T-cell (primary cell): Measurements from ENCODE around the gene CYP3A5. TPM values are rescaled to one million over a fixed set of nuclear protein-coding genes. Genes with fewer than 3 reads are reported as not detected.

Experiments used
- ATAC-seq, 4 experiments: fragments of 200-7000 bp in 3 of 4; fragments of 150-1000 bp in 1 of 4; cut with Tn5 transposase; replicated peaks in 1 of 4; 1 replicate in 3 of 4; 2 replicates in 1 of 4; pipeline ENCODE4 v1.10.0; 2021; ENCODE audit warnings: moderate library complexity in 3 of 4, mild to moderate bottlenecking in 2 of 4, moderate number of reproducible peaks in 1 of 4
- CTCF ChIA-PET, 2 donors: fragments of 300-600 bp; sonication (Branson Sonifier 250); formaldehyde crosslinking; loops; one replicate each; lab custom pipeline; 2022; ENCODE audit warnings: antibody characterized with exemption in 2 of 2; lab: Charles Lee
- POLR2A ChIA-PET, 2 donors: fragments of 300-600 bp; sonication (Branson Sonifier 250); formaldehyde crosslinking; loops; one replicate each; lab custom pipeline; 2022; ENCODE audit warnings: antibody characterized with exemption in 2 of 2; lab: Charles Lee
- DNase-seq, 35 experiments: peaks; one replicate each; pipeline versions ENCODE4 v3.0.0 to v3.0.0-alpha.2; 2013 to 2023
- H3K27ac ChIP-seq: one replicate; pipeline ENCODE4 v1.5.1; 2013; ENCODE audit warnings: low read length
- H3K27me3 ChIP-seq, 2 experiments: replicated peaks in 1 of 2; 1 replicate in 1 of 2; 2 replicates in 1 of 2; pipeline versions ENCODE4 v1.6.1 to v1.7.0; 2013; ENCODE audit warnings: low read length in 1 of 2, mixed read lengths in 1 of 2; ENCODE audit not compliant: control insufficient read depth in 2 of 2, insufficient read depth in 2 of 2; ENCODE audit errors: extremely low read depth in 1 of 2
- H3K36me3 ChIP-seq, 2 donors: 1 replicate in 1 of 2; 2 replicates in 1 of 2; pipeline versions ENCODE4 v1.6.1 to v1.7.0; 2013; ENCODE audit warnings: low read length in 1 of 2; ENCODE audit not compliant: control insufficient read depth in 2 of 2, insufficient read depth in 1 of 2; ENCODE audit errors: extremely low read depth in 1 of 2
- H3K4me1 ChIP-seq, 2 experiments: 1 replicate in 1 of 2; 2 replicates in 1 of 2; pipeline versions ENCODE4 v1.6.1 to v1.7.0; 2013; ENCODE audit warnings: low read length in 2 of 2, mixed read lengths in 1 of 2; ENCODE audit not compliant: insufficient read depth in 2 of 2, control insufficient read depth in 1 of 2; ENCODE audit errors: extremely low read depth in 1 of 2
- H3K4me3 ChIP-seq, 2 donors: 1 replicate in 1 of 2; 2 replicates in 1 of 2; pipeline versions ENCODE4 v1.5.1 to v1.7.0; 2013; ENCODE audit warnings: mild to moderate bottlenecking in 2 of 2, low read length in 1 of 2, moderate library complexity in 1 of 2; ENCODE audit not compliant: control insufficient read depth in 1 of 2; ENCODE audit errors: extremely low read depth in 1 of 2
- H3K9me3 ChIP-seq: 2 replicates; pipeline ENCODE4 v1.7.0; 2013
- H3K27ac Mint-ChIP-seq, 2 donors: one replicate each; pipeline ENCODE4 v1.8.0; 2020 to 2021; ENCODE audit warnings: mild to moderate bottlenecking in 2 of 2, mixed read lengths in 2 of 2
- H3K27me3 Mint-ChIP-seq, 2 donors: one replicate each; pipeline ENCODE4 v1.8.0; 2021 to 2022; ENCODE audit warnings: mixed read lengths in 2 of 2
- H3K36me3 Mint-ChIP-seq: one replicate; pipeline ENCODE4 v1.8.0; 2021; ENCODE audit warnings: mixed read lengths
- H3K4me1 Mint-ChIP-seq, 3 donors: one replicate each; pipeline ENCODE4 v1.8.0; 2020 to 2022; ENCODE audit warnings: mixed read lengths in 3 of 3, mild to moderate bottlenecking in 1 of 3
- H3K4me3 Mint-ChIP-seq, 3 donors: one replicate each; pipeline ENCODE4 v1.8.0; 2020 to 2022; ENCODE audit warnings: mild to moderate bottlenecking in 3 of 3, mixed read lengths in 3 of 3, moderate library complexity in 3 of 3
- H3K9me3 Mint-ChIP-seq, 3 donors: one replicate each; pipeline ENCODE4 v1.8.0; 2020 to 2022; ENCODE audit warnings: mixed read lengths in 3 of 3
- WGBS: methylation state at CpG from one replicate; pipeline ENCODE4 v1.1.5; 2013; ENCODE audit warnings: missing lambda C conversion rate; ENCODE audit not compliant: insufficient coverage; 5-methylcytosine and 5-hydroxymethylcytosine counted together
- total RNA-seq, 35 experiments: library from RNA in 6 of 35; stranded (reverse) in 6 of 35; fragments of 120-200 nt in 1 of 35; gene quantifications; one replicate each; pipeline versions ENCODE4 v1.2.1 to v1.2.4 and lab custom pipeline; 2013 to 2026

CYP3A5 gene
- total RNA-seq, 5 donors from 2014 or later (not counting 1 experiment from before 2014, with no cell fraction given), result 0.22 to 0.58 (median 0.46) TPM; not detected in 2

- H3K9me3 Mint-ChIP-seq, result no peaks in the 10 kb centered on the region
- H3K4me1 Mint-ChIP-seq, result peaks cover 48 to 61% (median 55%) of the 10 kb centered on the region in 3 donors
- H3K27ac Mint-ChIP-seq, result no peak overlapping the region
- no peaks in the 10 kb centered on the region for H3K27me3 ChIP-seq
- H3K36me3 ChIP-seq, result peaks cover 17 to 83% of the 10 kb centered on the region in 2 donors
- peaks cover 18 to 32% of the 10 kb centered on the region in 2 experiments for H3K4me1 ChIP-seq
- H3K27me3 Mint-ChIP-seq, result no peaks in the 10 kb centered on the region
- no CpG with 5 or more reads among the region's 11 CpGs for WGBS
- H3K27ac ChIP-seq, result no peak overlapping the region
- H3K4me3 Mint-ChIP-seq, result no peak overlapping the region
- ATAC-seq, result no peak
- no peak overlapping the region for H3K4me3 ChIP-seq
- POLR2A ChIA-PET, result no interaction called here
- H3K36me3 Mint-ChIP-seq, result peaks cover 60% of the 10 kb centered on the region
- H3K9me3 ChIP-seq, result no peaks in the 10 kb centered on the region
- CTCF ChIA-PET, result no interaction called here
- DNase-seq, result no peak
Measured at GRCh38 chr7:99627513-99627912, 52.3 kb downstream of the CYP3A5 start.

- peak overlapping the region; percentile 45 to 95 for H3K27ac Mint-ChIP-seq
- CTCF ChIA-PET, result interaction anchor here in 1 of 2 donors (0.6 kb wide), 1 partner anchor 1078 kb away, joined by 5 read pairs; no protein-coding TSS in a partner anchor
- H3K9me3 Mint-ChIP-seq, result no peaks in the 10 kb centered on the region
- no peaks in the 10 kb centered on the region for H3K9me3 ChIP-seq
- H3K36me3 ChIP-seq, result peaks cover 16 to 81% of the 10 kb centered on the region in 2 donors
- peaks cover 50 to 61% (median 58%) of the 10 kb centered on the region in 3 donors for H3K4me1 Mint-ChIP-seq
- no peak for ATAC-seq
- no peak overlapping the region for H3K4me3 ChIP-seq
- H3K36me3 Mint-ChIP-seq, result peaks cover 63% of the 10 kb centered on the region
- H3K4me1 ChIP-seq, result peaks cover 18 to 34% of the 10 kb centered on the region in 2 experiments
- H3K27ac ChIP-seq, result no peak overlapping the region
- POLR2A ChIA-PET, result no interaction called here
- no peaks in the 10 kb centered on the region for H3K27me3 Mint-ChIP-seq
- H3K4me3 Mint-ChIP-seq, result peak overlapping the region in 1 of 3 donors; percentile 88
- WGBS, result no CpG with 5 or more reads among the region's 1 CpG
- DNase-seq, result no peak
- H3K27me3 ChIP-seq, result no peaks in the 10 kb centered on the region
Measured at GRCh38 chr7:99626661-99627060, 53.1 kb downstream of the CYP3A5 start.

- H3K36me3 ChIP-seq, result peaks cover 20 to 81% of the 10 kb centered on the region in 2 donors
- 88% methylated on average over 4 of the region's 4 CpGs for WGBS
- Mint-ChIP-seq H3K4me3 (peak overlapping the region in 1 of 3 donors; percentile 88), H3K36me3 (peaks cover 63% of the 10 kb centered on the region), H3K4me1 (peaks cover 50 to 55% (median 55%) of the 10 kb centered on the region in 3 donors), H3K27ac (peak overlapping the region; percentile 37 to 95), H3K9me3 (no peaks in the 10 kb centered on the region), H3K27me3 (no peaks in the 10 kb centered on the region)
- no peak for DNase-seq
- no peak for ATAC-seq
- H3K9me3 ChIP-seq, result no peaks in the 10 kb centered on the region
- ChIA-PET CTCF (no interaction called here), POLR2A (interaction anchor here in 1 of 2 donors (0.5 kb wide), 1 partner anchor 59 kb away, joined by 5 read pairs; no protein-coding TSS in a partner anchor)
- no peaks in the 10 kb centered on the region for H3K27me3 ChIP-seq
- H3K27ac ChIP-seq, result no peak overlapping the region
- no peak overlapping the region for H3K4me3 ChIP-seq
- peaks cover 18 to 37% of the 10 kb centered on the region in 2 experiments for H3K4me1 ChIP-seq
Measured at GRCh38 chr7:99625961-99626360, 53.8 kb downstream of the CYP3A5 start.

GRCh38 chr7:99625321-99625720 lies 54.5 kb downstream of the CYP3A5 start:
- ATAC-seq, result no peak
- Mint-ChIP-seq H3K4me1 (peaks cover 50 to 52% (median 52%) of the 10 kb centered on the region in 3 donors), H3K9me3 (no peaks in the 10 kb centered on the region), H3K27me3 (no peaks in the 10 kb centered on the region), H3K36me3 (peaks cover 63% of the 10 kb centered on the region), H3K4me3 (peak overlapping the region; percentile 80 to 88 (median 81)), H3K27ac (peak overlapping the region; percentile 91 to 95)
- H3K27me3 ChIP-seq, result no peaks in the 10 kb centered on the region
- peak overlapping the region; percentile 79 for H3K27ac ChIP-seq
- no peak overlapping the region for H3K4me3 ChIP-seq
- ChIA-PET CTCF (no interaction called here), POLR2A (interaction anchor here in 1 of 2 donors (0.5 kb wide), 1 partner anchor 58 kb away, joined by 5 read pairs; no protein-coding TSS in a partner anchor)
- no peak for DNase-seq
- WGBS, result 95% methylated on average over 5 of the region's 5 CpGs
- peaks cover 27 to 81% of the 10 kb centered on the region in 2 donors for H3K36me3 ChIP-seq
- H3K9me3 ChIP-seq, result no peaks in the 10 kb centered on the region
- peaks cover 18 to 37% of the 10 kb centered on the region in 2 experiments for H3K4me1 ChIP-seq

GRCh38 chr7:99624484-99624883 lies 55.3 kb downstream of the CYP3A5 start:
- Mint-ChIP-seq H3K4me3 (peak overlapping the region; percentile 80 to 88 (median 81)), H3K9me3 (no peaks in the 10 kb centered on the region), H3K4me1 (peaks cover 52 to 55% (median 54%) of the 10 kb centered on the region in 3 donors), H3K27ac (peak overlapping the region; percentile 91 to 95), H3K36me3 (peaks cover 66% of the 10 kb centered on the region), H3K27me3 (no peaks in the 10 kb centered on the region)
- peak overlapping the region; percentile 46 to 50 for H3K4me3 ChIP-seq
- H3K27me3 ChIP-seq, result no peaks in the 10 kb centered on the region
- DNase-seq, result peak; percentile 51 to 91 (median 79)
- peak overlapping the region; percentile 79 for H3K27ac ChIP-seq
- H3K9me3 ChIP-seq, result no peaks in the 10 kb centered on the region
- 4% methylated on average over 16 of the region's 16 CpGs for WGBS
- peak; percentile 95 to 98 (median 98) for ATAC-seq
- POLR2A ChIA-PET, result interaction anchor here in 1 of 2 donors (0.6 kb wide), 1 partner anchor 321 kb away, joined by 3 read pairs; no protein-coding TSS in a partner anchor
- H3K36me3 ChIP-seq, result peaks cover 32 to 81% of the 10 kb centered on the region in 2 donors
- peaks cover 18 to 37% of the 10 kb centered on the region in 2 experiments for H3K4me1 ChIP-seq
- CTCF ChIA-PET, result interaction anchor here (0.6 to 1.2 kb wide), 2 partner anchors 222 to 371 kb away, joined by 4 to 5 read pairs; no protein-coding TSS in a partner anchor

GRCh38 chr7:99623702-99624447 lies 55.9 kb downstream of the CYP3A5 start:
- peak in 22 of 35 experiments; percentile 11 to 64 (median 28) for DNase-seq
- H3K4me1 ChIP-seq, result peaks cover 18 to 37% of the 10 kb centered on the region in 2 experiments
- CTCF ChIA-PET, result interaction anchor here (0.6 to 1.2 kb wide), 2 partner anchors 222 to 372 kb away, joined by 4 to 5 read pairs; no protein-coding TSS in a partner anchor
- peaks cover 34 to 81% of the 10 kb centered on the region in 2 donors for H3K36me3 ChIP-seq
- H3K27ac ChIP-seq, result peak overlapping the region; percentile 79
- Mint-ChIP-seq H3K9me3 (no peaks in the 10 kb centered on the region), H3K36me3 (peaks cover 71% of the 10 kb centered on the region), H3K4me1 (peaks cover 57 to 61% (median 60%) of the 10 kb centered on the region in 3 donors), H3K4me3 (peak overlapping the region; percentile 80 to 88 (median 81)), H3K27ac (peak overlapping the region; percentile 91 to 95), H3K27me3 (no peaks in the 10 kb centered on the region)
- ATAC-seq, result peak; percentile 18 to 26 (median 23)
- POLR2A ChIA-PET, result interaction anchor here in 1 of 2 donors (0.6 kb wide), 1 partner anchor 322 kb away, joined by 3 read pairs; no protein-coding TSS in a partner anchor
- H3K4me3 ChIP-seq, result peak overlapping the region; percentile 46 to 50
- 25% methylated on average over 6 of the region's 9 CpGs for WGBS
- H3K27me3 ChIP-seq, result no peaks in the 10 kb centered on the region
- no peaks in the 10 kb centered on the region for H3K9me3 ChIP-seq
